D341Med (cell line): Measurements from ENCODE around the gene POP5.
"Not testable (repeated sequence)": the region's sequence is repeated elsewhere in the genome, so short reads cannot be mapped to it uniquely, and the experiment has no call there.

ENCODE experiments used
- DNase-seq: peaks from one replicate; pipeline ENCODE4 v3.0.0; 2012; ENCODE audit warnings: low spot score

POP5 gene

GRCh38 chr12:120580787-120581723 is at the start of gene POP5:
TSS of gene POP5 (minus strand) at chr12:120581402. CDS start at chr12:120581362, 40 bp downstream.
- DNase-seq: peak; percentile 90

GRCh38 chr12:120630104-120630892 is 49.1 kb upstream of the POP5 start:
- no peak for DNase-seq

- DNase-seq: no peak
These were observed 47.7 kb upstream of the POP5 start for GRCh38 chr12:120628919-120629318.

- DNase-seq: peak; percentile 47
These were observed 44.6 kb upstream of the POP5 start for GRCh38 chr12:120625557-120626419.

- DNase-seq: no peak
These were observed 39.4 kb upstream of the POP5 start for GRCh38 chr12:120620624-120621023.

GRCh38 chr12:120618954-120619615 is 37.9 kb upstream of the POP5 start:
- DNase-seq: no peak

GRCh38 chr12:120617767-120618166 is 36.6 kb upstream of the POP5 start:
- not testable (repeated sequence) for DNase-seq

GRCh38 chr12:120617193-120617592 is 36.0 kb upstream of the POP5 start:
- DNase-seq: not testable (repeated sequence)

- DNase-seq: no peak
These were observed 33.6 kb upstream of the POP5 start for GRCh38 chr12:120614848-120615247.

GRCh38 chr12:120611534-120611933 is 30.3 kb upstream of the POP5 start:
- DNase-seq: not testable (repeated sequence)

- no peak for DNase-seq
These were observed 29.4 kb upstream of the POP5 start for GRCh38 chr12:120610560-120610959.

- not testable (repeated sequence) for DNase-seq
These were observed 21.2 kb upstream of the POP5 start for GRCh38 chr12:120602416-120602815.

- DNase-seq: peak; percentile 56
These were observed 18.7 kb upstream of the POP5 start for GRCh38 chr12:120599672-120600552.

- no peak for DNase-seq
These were observed 17.7 kb upstream of the POP5 start for GRCh38 chr12:120598674-120599463.

- DNase-seq: no peak
These were observed 16.7 kb upstream of the POP5 start for GRCh38 chr12:120597861-120598260.

GRCh38 chr12:120596901-120597300 is 15.7 kb upstream of the POP5 start:
- DNase-seq: no peak

- DNase-seq: no peak
These were observed 11.2 kb upstream of the POP5 start for GRCh38 chr12:120592121-120593049.

- DNase-seq: no peak
These were observed 9.7 kb upstream of the POP5 start for GRCh38 chr12:120590741-120591407.
